GM19395 (cell line): ENCODE data around the gene GGT5.
"Not testable (repeated sequence)": the region's sequence is repeated elsewhere in the genome, so short reads cannot be mapped to it uniquely, and the experiment has no call there.

Source experiments
- ATAC-seq: cut with Tn5 transposase; IDR thresholded peaks from one replicate; pipeline ENCODE4 v1.9.1; 2021; ENCODE audit warnings: mild to moderate bottlenecking, moderate library complexity; ENCODE audit not compliant: unreplicated experiment

Gene GGT5

GRCh38 chr22:24233816-24234215, 11.1 kb downstream of the GGT5 start:
- no peak for ATAC-seq

DNA sequence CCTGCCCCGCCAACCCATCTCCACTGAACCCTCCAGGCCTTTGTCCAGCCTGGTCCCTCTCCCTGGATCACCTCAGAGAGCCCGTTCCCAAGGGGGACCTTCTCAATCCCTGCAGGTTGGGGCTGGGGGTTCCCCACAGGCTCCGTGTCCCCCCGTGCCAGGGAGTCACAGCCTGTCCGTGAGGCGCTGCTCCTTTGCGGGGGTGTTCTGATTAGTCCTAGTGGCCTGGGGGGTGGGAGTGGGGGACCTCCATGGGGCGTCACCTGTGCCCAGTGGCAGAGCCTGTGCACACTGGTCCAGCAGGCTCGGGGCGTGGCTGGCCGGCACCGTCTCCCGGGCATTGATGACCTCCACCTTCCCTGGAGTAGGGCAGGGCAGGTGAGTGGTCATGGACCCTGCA, 11.6 kb downstream of the GGT5 start:
- no peak for ATAC-seq

DNA sequence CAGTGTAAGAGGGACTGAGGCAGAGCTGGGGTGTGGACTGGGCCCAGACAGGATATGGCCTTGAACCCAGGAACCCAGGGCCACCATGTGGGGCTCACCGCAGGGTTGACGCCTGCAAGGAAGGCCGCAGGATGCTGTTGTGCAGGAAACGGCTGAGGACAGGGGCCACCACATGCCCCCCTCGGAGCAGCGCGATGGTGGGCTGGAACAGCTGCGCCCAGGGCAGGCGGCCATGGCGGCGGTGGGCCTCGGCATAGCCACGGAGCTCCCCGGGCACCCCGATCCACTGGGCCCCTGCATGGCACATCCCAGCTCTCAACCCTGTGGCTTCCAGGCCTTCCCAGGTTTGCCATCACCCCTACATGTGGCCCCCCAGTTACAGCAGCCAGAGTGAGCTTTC, 12.2 kb downstream of the GGT5 start:
- ATAC-seq: no peak

GRCh38 chr22:24232124-24232523, 12.8 kb downstream of the GGT5 start:
- ATAC-seq: no peak

- ATAC-seq: no peak
Measured at GRCh38 chr22:24231706-24232105, 13.2 kb downstream of the GGT5 start.

- ATAC-seq: no peak
Measured at GRCh38 chr22:24230911-24231656, 13.8 kb downstream of the GGT5 start.

DNA sequence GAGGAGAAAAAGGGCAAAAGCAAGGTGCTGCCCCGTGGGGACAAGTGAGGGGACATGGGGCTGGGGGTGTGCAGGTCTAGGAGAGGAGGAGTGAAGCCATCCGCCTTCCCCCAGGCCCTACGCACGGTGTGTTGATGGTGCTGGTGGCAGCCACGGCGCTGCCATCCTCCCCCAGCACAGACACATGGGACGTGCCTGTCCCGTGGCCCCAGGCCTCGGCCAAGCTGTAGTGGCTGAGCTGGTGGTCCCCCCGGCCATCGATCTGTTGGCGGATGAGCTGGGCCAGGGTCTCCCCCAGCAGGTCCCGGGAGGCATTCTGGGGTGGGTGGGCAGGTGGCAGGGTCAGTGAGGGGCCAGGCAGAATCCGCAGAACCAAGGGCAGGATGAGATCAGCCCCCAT, 18.9 kb downstream of the GGT5 start:
- ATAC-seq: no peak

DNA sequence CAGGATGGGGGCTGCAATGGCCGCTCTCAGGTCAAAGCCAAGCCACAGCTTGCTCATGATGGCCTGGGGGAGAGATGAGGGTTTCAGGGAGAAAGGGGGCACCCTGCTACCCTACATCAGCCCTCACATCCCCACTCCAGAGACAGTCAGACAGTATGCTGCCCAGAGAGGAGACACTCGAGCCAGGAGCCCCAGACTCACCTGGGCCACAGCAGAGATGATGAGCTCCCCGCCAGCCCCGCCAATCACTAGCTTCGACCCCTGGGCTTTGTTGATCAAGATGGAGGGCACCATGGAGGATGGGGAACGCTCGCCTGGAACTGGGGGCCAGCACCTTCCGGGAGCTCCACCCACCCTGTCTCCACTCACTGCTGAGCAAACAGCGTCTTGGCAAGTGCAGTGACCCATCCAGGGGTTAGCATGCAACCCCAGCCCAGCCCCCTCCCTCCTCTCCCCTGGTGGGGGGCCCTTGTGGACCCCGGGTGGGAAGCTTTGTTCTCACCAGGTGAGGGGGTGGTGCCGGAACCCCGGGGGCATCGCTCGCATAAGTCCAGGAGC, 19.8 kb downstream of the GGT5 start:
- ATAC-seq: no peak

- no peak for ATAC-seq
Measured at GRCh38 chr22:24224468-24224867, 20.4 kb downstream of the GGT5 start.

GRCh38 chr22:24219750-24220149, 25.1 kb downstream of the GGT5 start:
- ATAC-seq: no peak

DNA sequence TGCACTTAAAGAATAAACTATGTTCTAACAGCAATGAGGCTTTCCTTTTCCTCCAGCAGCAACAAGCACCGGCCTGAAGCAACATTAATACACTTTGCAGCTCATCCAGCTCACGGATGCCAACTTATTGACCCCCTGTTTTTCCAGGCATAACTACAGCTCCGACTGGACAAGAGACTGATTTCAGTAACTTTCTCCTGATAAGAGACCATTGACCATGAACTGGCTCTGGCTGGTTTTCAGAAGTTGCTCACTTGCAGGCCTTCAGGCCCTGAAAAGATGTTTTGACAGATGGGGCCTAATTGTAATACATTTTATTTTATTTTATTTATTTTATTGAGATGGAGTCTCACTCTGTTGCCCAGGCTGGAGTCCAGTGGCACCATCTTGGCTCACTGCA, 27.5 kb downstream of the GGT5 start:
- ATAC-seq: no peak

DNA sequence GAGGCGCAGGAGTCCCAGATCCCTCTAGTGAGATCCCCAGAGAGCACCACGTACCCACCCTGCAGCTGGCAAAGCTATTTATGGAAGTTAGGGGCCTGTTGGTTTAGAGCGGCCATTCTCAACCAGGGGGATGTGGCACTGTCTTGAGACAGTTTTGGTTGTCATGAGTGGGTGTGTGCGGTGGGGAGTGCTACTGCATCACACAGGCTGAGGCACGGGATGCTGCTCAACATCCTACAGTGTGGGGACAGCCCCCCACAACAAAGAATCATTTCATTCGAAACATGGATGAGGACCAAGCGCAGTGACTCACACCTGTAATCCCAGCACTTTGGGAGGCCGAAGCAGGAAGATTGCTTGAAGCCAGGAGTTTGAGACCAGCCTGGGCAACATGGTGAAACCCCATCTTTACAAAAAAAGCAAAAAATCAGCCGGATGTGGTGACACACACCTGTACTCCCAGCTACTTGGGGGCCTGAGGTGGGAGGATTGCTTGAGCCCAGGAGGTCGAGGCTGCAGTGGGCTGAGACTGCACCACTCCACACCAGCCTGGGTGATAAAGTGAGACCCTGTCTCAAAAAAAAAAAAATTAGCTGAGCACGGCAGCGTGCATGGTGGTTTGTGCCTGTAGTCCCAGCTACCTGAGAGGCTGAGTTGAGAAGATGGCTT, 28.2 kb downstream of the GGT5 start:
- no peak for ATAC-seq

DNA sequence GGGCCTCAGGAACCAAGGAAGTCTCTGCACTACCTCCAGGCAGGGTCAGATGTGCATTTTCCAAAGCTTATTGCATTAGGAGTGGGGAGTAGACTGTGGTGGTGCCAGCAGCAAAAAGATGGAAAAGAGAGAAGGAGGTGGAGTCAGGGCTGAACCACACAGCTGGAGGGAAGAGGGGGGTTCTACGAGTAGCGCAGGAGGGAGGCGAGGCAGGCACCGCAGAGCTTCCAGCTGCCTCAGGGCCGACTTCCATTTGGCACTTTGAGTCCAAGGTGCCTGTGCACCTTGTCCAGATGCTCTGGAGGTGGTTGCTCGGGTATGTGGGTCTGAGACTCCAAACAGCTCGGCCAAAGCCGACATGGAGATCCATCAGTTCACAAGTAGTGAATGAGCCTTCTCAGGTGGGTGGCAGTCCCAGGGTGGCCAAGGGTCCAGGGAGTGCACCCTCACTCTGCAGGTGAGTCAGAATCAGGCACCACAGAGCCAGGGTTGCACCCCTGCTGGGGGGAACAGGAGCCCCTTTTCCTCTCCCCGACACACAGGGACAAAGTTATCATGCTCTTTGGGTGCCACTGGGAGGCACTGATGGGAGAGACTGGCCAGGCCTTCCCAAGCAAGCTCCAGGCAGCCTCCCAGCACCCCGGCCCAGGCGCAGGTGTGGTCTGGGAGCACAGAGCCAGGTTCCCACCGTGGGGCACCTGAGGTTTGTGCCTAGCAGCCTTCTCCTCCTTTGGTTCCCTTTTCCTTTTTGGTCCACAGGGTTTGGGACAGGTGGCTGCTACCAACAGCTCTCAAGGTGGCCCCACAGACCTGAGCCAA, 30.2 kb downstream of the GGT5 start:
- ATAC-seq: no peak

GRCh38 chr22:24213111-24213510, 31.8 kb downstream of the GGT5 start:
- ATAC-seq: not testable (repeated sequence)

DNA sequence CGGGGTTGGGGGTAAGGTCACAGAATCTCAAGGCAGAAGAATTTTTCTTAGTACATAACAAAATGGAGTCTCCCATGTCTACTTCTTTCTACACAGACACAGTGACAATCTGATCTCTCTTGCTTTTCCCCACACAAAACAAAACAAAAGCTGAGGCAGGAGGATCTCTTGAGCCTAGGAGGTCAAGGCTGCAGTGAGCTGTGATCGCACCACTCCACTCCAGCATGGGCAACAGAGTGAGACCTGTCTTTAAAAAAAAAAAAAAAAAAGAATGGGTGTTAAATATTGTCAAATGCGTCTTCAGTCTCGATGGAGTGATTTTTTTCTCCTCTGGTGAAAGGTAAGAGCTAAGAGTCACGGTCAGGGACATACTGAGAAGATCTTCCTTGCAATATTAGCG, 33.2 kb downstream of the GGT5 start:
- ATAC-seq: not testable (repeated sequence)

DNA sequence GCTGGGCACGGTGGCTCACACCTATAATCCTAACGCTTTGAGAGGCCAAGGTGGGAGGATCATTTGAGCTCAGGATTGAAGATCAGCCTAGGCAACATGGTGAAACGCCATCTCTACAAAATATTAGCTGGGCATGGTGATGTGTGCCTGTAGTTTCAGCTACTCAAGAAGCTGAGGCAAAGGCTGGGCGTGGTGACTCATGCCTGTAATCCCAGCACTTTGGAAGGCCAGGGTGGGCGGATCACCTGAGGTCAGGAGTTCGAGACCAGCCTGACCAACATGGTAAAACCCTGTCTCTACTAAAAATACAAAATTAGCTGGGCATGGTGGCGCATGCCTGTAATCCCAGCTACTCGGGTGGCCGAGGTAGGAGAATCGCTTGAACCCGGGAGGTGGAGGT, 34.5 kb downstream of the GGT5 start:
- not testable (repeated sequence) for ATAC-seq

GRCh38 chr22:24209687-24210086, 35.2 kb downstream of the GGT5 start:
- no peak for ATAC-seq

DNA sequence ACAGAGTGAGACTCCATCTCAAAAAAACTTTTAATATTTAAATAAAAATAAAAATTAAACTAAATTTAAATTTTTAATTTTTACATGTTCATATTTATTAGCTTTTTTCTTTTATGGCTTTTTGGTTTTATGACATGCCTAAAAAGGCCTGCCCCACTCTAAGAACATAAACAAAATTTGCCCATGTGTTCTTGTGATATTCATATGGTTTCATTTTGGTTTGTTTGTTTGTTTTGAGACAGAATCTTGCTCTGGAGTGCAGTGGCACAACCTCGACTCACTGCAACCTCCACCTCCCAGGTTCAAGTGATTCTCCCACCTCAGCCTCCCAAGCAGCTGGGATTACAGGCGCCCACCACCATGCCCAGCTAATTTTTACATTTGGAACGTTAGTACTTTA, 35.9 kb downstream of the GGT5 start:
- no peak for ATAC-seq

GRCh38 chr22:24208012-24208749, 36.7 kb downstream of the GGT5 start:
- no peak for ATAC-seq

- no peak for ATAC-seq
Measured at GRCh38 chr22:24207264-24208011, 37.4 kb downstream of the GGT5 start.
